Ovary (tissue), 3 donors: ENCODE data around the gene SPINT4.

Experiments
- CTCF ChIP-seq, 3 donors: fragments of 450-650 bp in 2 of 3; fragments of 200-600 bp in 1 of 3; IDR thresholded peaks; one replicate each; pipeline versions ENCODE4 v1.5.1 to v1.8.0; 2016 to 2022; ENCODE audit warnings: antibody characterized with exemption in 3 of 3, mild to moderate bottlenecking in 1 of 3
- EP300 ChIP-seq: sonication (generic); formaldehyde crosslinking; IDR thresholded peaks from one replicate; pipeline ENCODE4 v1.6.1; 2017; ENCODE audit warnings: antibody characterized with exemption
- POLR2A ChIP-seq: fragments of 450-650 bp; IDR thresholded peaks from one replicate; pipeline ENCODE4 v1.6.1; 2017; ENCODE audit warnings: antibody characterized with exemption, mild to moderate bottlenecking, moderate library complexity
- donor health status: DM: no; HTN: no; CAD: no.

- TF ChIP-seq CTCF (IDR thresholded peaks at IDR 0.05) (no peak), POLR2A (no peak), EP300 (no peak)
These were observed 49.4 kb upstream of the SPINT4 start for GRCh38 chr20:45672765-45673164.
